Skeletal muscle tissue (tissue), 4 donors: ENCODE data around the gene MMP3. TPM values are rescaled to one million over a fixed set of nuclear protein-coding genes. Genes with fewer than 3 reads are reported as not detected.
"Not testable (repeated sequence)": the region's sequence is repeated elsewhere in the genome, so short reads cannot be mapped to it uniquely, and the experiment has no call there.

Experiments used
- H3K27ac ChIP-seq: one replicate; pipeline ENCODE4 v1.7.0; 2013; ENCODE audit warnings: mild to moderate bottlenecking, low read depth, low read length, inconsistent platforms
- H3K27me3 ChIP-seq, 3 donors: one replicate each; pipeline ENCODE4 v1.7.0; 2013; ENCODE audit warnings: low read length in 3 of 3; ENCODE audit not compliant: control insufficient read depth in 3 of 3, insufficient read depth in 3 of 3
- H3K36me3 ChIP-seq, 3 donors: one replicate each; pipeline ENCODE4 v1.7.0; 2013; ENCODE audit warnings: low read length in 3 of 3; ENCODE audit not compliant: control insufficient read depth in 3 of 3, insufficient read depth in 3 of 3
- H3K4me1 ChIP-seq, 3 donors: one replicate each; pipeline ENCODE4 v1.7.0; 2013; ENCODE audit warnings: low read length in 3 of 3, mild to moderate bottlenecking in 3 of 3; ENCODE audit not compliant: control insufficient read depth in 3 of 3, insufficient read depth in 3 of 3
- H3K4me3 ChIP-seq, 3 donors: one replicate each; pipeline ENCODE4 v1.7.0; 2013; ENCODE audit warnings: low read length in 3 of 3
- H3K9ac ChIP-seq, 3 donors: one replicate each; pipeline ENCODE4 v1.7.0; 2013; ENCODE audit warnings: low read length in 3 of 3, mild to moderate bottlenecking in 3 of 3, moderate library complexity in 2 of 3, low read depth in 1 of 3
- H3K9me3 ChIP-seq, 3 donors: one replicate each; pipeline ENCODE4 v1.7.0; 2013; ENCODE audit warnings: low read length in 3 of 3; ENCODE audit not compliant: control insufficient read depth in 3 of 3
- total RNA-seq: library from RNA; depleted of rRNA; stranded (reverse); fragments of >200 nt; gene quantifications from one replicate; pipeline ENCODE4 v1.2.3, GENCODE V29; 2014
- donor health status: Osteomylitis.

Gene MMP3
- total RNA-seq, result not detected

- Histone ChIP-seq H3K4me1 (no peaks in the 10 kb centered on the region), H3K27ac (no peak within 1 kb of the TSS), H3K9ac (no peak within 1 kb of the TSS), H3K9me3 (no peaks in the 10 kb centered on the region), H3K27me3 (no peaks in the 10 kb centered on the region), H3K4me3 (no peak within 1 kb of the TSS), H3K36me3 (no peaks in the 10 kb centered on the region)
Observed at GRCh38 chr11:102843489-102843888, at the start of gene MMP3. TSS of gene MMP3 (minus strand) at chr11:102843609. CDS start at chr11:102843546, 63 bp downstream.

GRCh38 chr11:102891736-102892135, 48.3 kb upstream of the MMP3 start:
- Histone ChIP-seq H3K9ac (no peak overlapping the region), H3K4me1 (no peaks in the 10 kb centered on the region), H3K9me3 (no peaks in the 10 kb centered on the region), H3K4me3 (no peak overlapping the region), H3K36me3 (no peaks in the 10 kb centered on the region), H3K27ac (no peak overlapping the region), H3K27me3 (no peaks in the 10 kb centered on the region)

- Histone ChIP-seq H3K27me3 (no peaks in the 10 kb centered on the region), H3K4me1 (no peaks in the 10 kb centered on the region), H3K9ac (no peak overlapping the region), H3K4me3 (no peak overlapping the region), H3K27ac (no peak overlapping the region), H3K36me3 (no peaks in the 10 kb centered on the region), H3K9me3 (no peaks in the 10 kb centered on the region)
Observed at GRCh38 chr11:102886999-102887398, 43.6 kb upstream of the MMP3 start.

GRCh38 chr11:102883141-102883540, 39.7 kb upstream of the MMP3 start:
- H3K9me3 ChIP-seq, result no peaks in the 10 kb centered on the region
- no peaks in the 10 kb centered on the region for H3K4me1 ChIP-seq
- no peak overlapping the region for H3K9ac ChIP-seq
- no peaks in the 10 kb centered on the region for H3K36me3 ChIP-seq
- no peaks in the 10 kb centered on the region for H3K27me3 ChIP-seq
- H3K27ac ChIP-seq, result no peak overlapping the region
- no peak overlapping the region for H3K4me3 ChIP-seq

- H3K27ac ChIP-seq, result no peak overlapping the region
- no peaks in the 10 kb centered on the region for H3K4me1 ChIP-seq
- H3K27me3 ChIP-seq, result no peaks in the 10 kb centered on the region
- no peak overlapping the region for H3K4me3 ChIP-seq
- H3K36me3 ChIP-seq, result no peaks in the 10 kb centered on the region
- no peak overlapping the region for H3K9ac ChIP-seq
- H3K9me3 ChIP-seq, result no peaks in the 10 kb centered on the region
Observed at GRCh38 chr11:102882389-102883024, 39.1 kb upstream of the MMP3 start.

GRCh38 chr11:102879801-102880200, 36.4 kb upstream of the MMP3 start:
- no peak overlapping the region for H3K9ac ChIP-seq
- H3K4me1 ChIP-seq, result no peaks in the 10 kb centered on the region
- H3K36me3 ChIP-seq, result no peaks in the 10 kb centered on the region
- no peak overlapping the region for H3K4me3 ChIP-seq
- no peak overlapping the region for H3K27ac ChIP-seq
- no peaks in the 10 kb centered on the region for H3K9me3 ChIP-seq
- H3K27me3 ChIP-seq, result no peaks in the 10 kb centered on the region

- Histone ChIP-seq H3K9me3 (no peaks in the 10 kb centered on the region), H3K27ac (no peak overlapping the region)
Observed at GRCh38 chr11:102878595-102878994, 35.2 kb upstream of the MMP3 start.

GRCh38 chr11:102874852-102875251, 31.4 kb upstream of the MMP3 start, which contains the start of gene MMP12:
TSS of gene MMP12 (minus strand) at chr11:102874982. CDS start at chr11:102874937, 45 bp downstream.
- H3K4me1 ChIP-seq, result no peaks in the 10 kb centered on the region
- H3K9me3 ChIP-seq, result no peaks in the 10 kb centered on the region
- H3K36me3 ChIP-seq, result no peaks in the 10 kb centered on the region
- no peak within 1 kb of the TSS for H3K9ac ChIP-seq
- H3K4me3 ChIP-seq, result no peak within 1 kb of the TSS
- H3K27me3 ChIP-seq, result no peaks in the 10 kb centered on the region
- no peak within 1 kb of the TSS for H3K27ac ChIP-seq

More at GRCh38 chr11:102878595-102878994, 35.2 kb upstream of the MMP3 start:
- H3K27me3 ChIP-seq, result no peaks in the 10 kb centered on the region
- H3K36me3 ChIP-seq, result no peaks in the 10 kb centered on the region
- no peak overlapping the region for H3K9ac ChIP-seq
- no peaks in the 10 kb centered on the region for H3K4me1 ChIP-seq
- H3K4me3 ChIP-seq, result no peak overlapping the region

- H3K27me3 ChIP-seq, H3K4me1 ChIP-seq, H3K9ac ChIP-seq: not testable (repeated sequence)
Observed at GRCh38 chr11:102869354-102869964, 26.1 kb upstream of the MMP3 start.

GRCh38 chr11:102868339-102868738, 24.9 kb upstream of the MMP3 start:
- Histone ChIP-seq H3K27me3 (no peaks in the 10 kb centered on the region), H3K36me3 (no peaks in the 10 kb centered on the region), H3K4me1 (no peaks in the 10 kb centered on the region), H3K27ac (no peak overlapping the region), H3K9me3 (no peaks in the 10 kb centered on the region), H3K9ac (no peak overlapping the region), H3K4me3 (no peak overlapping the region)

More at GRCh38 chr11:102869354-102869964, 26.1 kb upstream of the MMP3 start:
- not testable (repeated sequence) for H3K36me3 ChIP-seq, H3K27ac ChIP-seq, H3K9me3 ChIP-seq, H3K4me3 ChIP-seq
